Ovary (tissue), 9 donors: Measurements from ENCODE around the gene MED23. TPM values are rescaled to one million over a fixed set of nuclear protein-coding genes. Genes with fewer than 3 reads are reported as not detected.

ENCODE experiments used
- DNase-seq, 5 donors: peaks; one replicate each; pipeline ENCODE4 v3.0.0-alpha.2; 2019 to 2020
- H3K27ac ChIP-seq, 2 donors: fragments of 200-600 bp; one replicate each; pipeline versions ENCODE4 v1.5.1 to v1.8.0; 2019 to 2022
- H3K27me3 ChIP-seq: fragments of 200-600 bp; one replicate; pipeline ENCODE4 v1.8.0; 2022
- H3K36me3 ChIP-seq: fragments of 200-600 bp; sonication (generic); one replicate; pipeline ENCODE4 v1.5.1; 2019
- H3K4me1 ChIP-seq: one replicate; pipeline ENCODE4 v1.8.1; 2013; ENCODE audit warnings: mild to moderate bottlenecking, moderate library complexity; ENCODE audit not compliant: insufficient read depth
- H3K4me3 ChIP-seq: fragments of 200-600 bp; sonication (generic); one replicate; pipeline ENCODE4 v1.5.1; 2017
- H3K9me3 ChIP-seq, 2 donors: fragments of 200-600 bp in 1 of 2; sonication (generic) in 1 of 2; one replicate each; pipeline versions ENCODE4 v1.5.1 to v1.8.1; 2013 to 2019; ENCODE audit warnings: mild to moderate bottlenecking in 1 of 2, moderate library complexity in 1 of 2
- EP300 ChIP-seq: sonication (generic); formaldehyde crosslinking; IDR thresholded peaks from one replicate; pipeline ENCODE4 v1.6.1; 2017; ENCODE audit warnings: antibody characterized with exemption
- POLR2A ChIP-seq: fragments of 450-650 bp; IDR thresholded peaks from one replicate; pipeline ENCODE4 v1.6.1; 2017; ENCODE audit warnings: antibody characterized with exemption, mild to moderate bottlenecking, moderate library complexity
- WGBS, 3 donors: extraction: QIAGEN DNeasy Blood & Tissue Kit in 1 of 3; methylation state at CpG; one replicate each; pipeline versions ENCODE4 v1.1.5 to v1.1.7; 2013 to 2017; 5-methylcytosine and 5-hydroxymethylcytosine counted together
- intact Hi-C, 4 donors: fragments of 100-400 bp; cut with DNase I; formaldehyde crosslinking; loops; one replicate each; pipeline versions ENCODE4 v1.11.0 to v1.15.1; 2022 to 2023
- polyA plus RNA-seq, 2 donors: library from polyadenylated mRNA; stranded (reverse); fragments of 200-250 nt in 1 of 2; fragments of 350-450 nt in 1 of 2; fragmentation: Illumina TruSeq in 1 of 2; extraction: RNeasy Lipid Tissue Mini Kit (QIAGEN cat#74804) in 1 of 2; gene quantifications; one replicate each; pipeline ENCODE4 v1.2.3, GENCODE V29; 2013 to 2014
- total RNA-seq, 7 donors: library from RNA; depleted of rRNA in 2 of 7; stranded (reverse); fragments of >200 nt in 2 of 7; fragmentation: NEBNext Ultra II Directional in 3 of 7; extraction: Animal tissue kit (Norgen Biotek cat#: 25700) in 3 of 7; gene quantifications; one replicate each; pipeline versions ENCODE4 v1.1.0 to v1.2.4, GENCODE V29; 2016 to 2023
- TF ChIP-seq, protein P1 (sequence below), 3 donors: fragments of 450-650 bp in 2 of 3; fragments of 200-600 bp in 1 of 3; IDR thresholded peaks; one replicate each; pipeline versions ENCODE4 v1.5.1 to v1.8.0; 2016 to 2022; ENCODE audit warnings: antibody characterized with exemption in 3 of 3, mild to moderate bottlenecking in 1 of 3
- donor health status: DM: no; HTN: no; CAD: no; lungs with moderate emphysema.
- donor health status: DM: no; HTN: no; CAD: no.
- donor health status: Bipolar disorder and iron deficiency.
- donor health status: DM: yes; HTN: yes; CAD: no.
- donor health status: DM: no; HTN: no; CAD: no.
- donor health status: DM: yes; HTN: yes; CAD: no.

Gene MED23
- total and polyA plus RNA-seq, 9 donors, result 11.2 to 28.5 (median 24.2) TPM

DNA sequence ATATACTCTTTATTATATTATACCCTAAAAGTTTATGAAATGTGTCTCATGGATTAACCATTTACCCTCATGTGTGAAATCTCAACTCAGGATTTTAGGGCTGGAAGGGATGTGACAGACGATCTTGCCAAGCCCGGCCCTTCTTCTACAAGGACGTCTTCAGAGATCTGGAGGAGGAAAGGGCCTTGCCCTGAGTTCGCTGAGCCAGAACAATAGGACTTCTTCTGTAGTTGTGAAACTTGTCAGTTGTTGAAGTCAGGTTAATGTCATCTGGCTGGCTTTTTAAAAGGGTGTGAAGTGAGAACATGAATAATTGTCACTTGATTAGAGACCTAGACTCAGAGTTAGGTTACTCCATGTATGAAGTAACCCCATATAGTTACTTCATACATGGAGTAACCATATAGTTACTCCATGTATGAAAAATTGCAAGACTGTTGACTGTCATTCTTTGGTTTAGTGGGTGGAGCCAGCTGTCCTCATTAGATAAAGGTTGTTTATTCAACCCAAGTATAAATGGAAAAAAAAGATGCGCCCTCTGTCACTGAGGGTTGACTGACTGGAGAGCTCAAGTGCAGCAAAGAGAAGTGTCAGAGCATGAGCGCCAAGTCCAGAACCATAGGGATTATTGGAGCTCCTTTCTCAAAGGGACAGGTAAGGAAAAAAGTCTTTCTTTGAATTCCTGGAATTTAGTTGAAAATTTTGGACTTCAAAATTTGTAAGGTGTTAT lies 55.2 kb downstream of the MED23 start, which contains the start of gene ARG1:
TSS of gene ARG1 (plus strand) at position 541 of the 730 bp plus-strand sequence. CDS start at position 598, 57 bp downstream.
- no peak for DNase-seq
- Histone ChIP-seq H3K4me3 (no peak within 1 kb of the TSS), H3K9me3 (no peaks in the 10 kb centered on the region), H3K36me3 (no peaks in the 10 kb centered on the region), H3K4me1 (no peaks in the 10 kb centered on the region), H3K27me3 (no peaks in the 10 kb centered on the region), H3K27ac (no peak within 1 kb of the TSS)
- WGBS, 3 donors, result 78 to 87% (median 86%) methylated on average over 6 of the region's 6 CpGs
- no peak for TF ChIP-seq EP300
- TF ChIP-seq, protein P1, sequence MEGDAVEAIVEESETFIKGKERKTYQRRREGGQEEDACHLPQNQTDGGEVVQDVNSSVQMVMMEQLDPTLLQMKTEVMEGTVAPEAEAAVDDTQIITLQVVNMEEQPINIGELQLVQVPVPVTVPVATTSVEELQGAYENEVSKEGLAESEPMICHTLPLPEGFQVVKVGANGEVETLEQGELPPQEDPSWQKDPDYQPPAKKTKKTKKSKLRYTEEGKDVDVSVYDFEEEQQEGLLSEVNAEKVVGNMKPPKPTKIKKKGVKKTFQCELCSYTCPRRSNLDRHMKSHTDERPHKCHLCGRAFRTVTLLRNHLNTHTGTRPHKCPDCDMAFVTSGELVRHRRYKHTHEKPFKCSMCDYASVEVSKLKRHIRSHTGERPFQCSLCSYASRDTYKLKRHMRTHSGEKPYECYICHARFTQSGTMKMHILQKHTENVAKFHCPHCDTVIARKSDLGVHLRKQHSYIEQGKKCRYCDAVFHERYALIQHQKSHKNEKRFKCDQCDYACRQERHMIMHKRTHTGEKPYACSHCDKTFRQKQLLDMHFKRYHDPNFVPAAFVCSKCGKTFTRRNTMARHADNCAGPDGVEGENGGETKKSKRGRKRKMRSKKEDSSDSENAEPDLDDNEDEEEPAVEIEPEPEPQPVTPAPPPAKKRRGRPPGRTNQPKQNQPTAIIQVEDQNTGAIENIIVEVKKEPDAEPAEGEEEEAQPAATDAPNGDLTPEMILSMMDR (IDR thresholded peaks at IDR 0.05), result no peak
- TF ChIP-seq POLR2A, result no peak
- intact Hi-C loops, result no loop called here

DNA sequence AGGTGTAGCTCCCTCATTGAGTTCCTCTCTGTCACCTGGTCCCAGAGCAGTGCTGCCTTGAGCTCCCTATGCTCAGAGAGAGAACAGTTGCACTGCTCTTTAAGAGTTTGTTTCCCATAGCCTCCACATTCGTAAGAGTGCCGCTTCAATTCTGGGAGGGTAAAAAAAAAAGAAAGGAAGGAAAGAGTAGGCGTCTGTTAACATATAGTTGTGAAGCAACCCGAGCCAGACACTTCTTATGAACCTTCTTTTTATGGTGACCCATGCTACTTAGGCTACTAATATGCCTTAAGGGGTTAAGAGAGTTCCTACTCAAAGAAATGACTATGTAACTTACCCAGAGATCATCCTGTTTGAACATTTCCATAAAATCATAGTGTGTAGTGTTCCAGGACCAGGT lies 59.3 kb downstream of the MED23 start:
- Histone ChIP-seq H3K9me3 (no peaks in the 10 kb centered on the region), H3K4me1 (no peaks in the 10 kb centered on the region), H3K27me3 (no peaks in the 10 kb centered on the region), H3K4me3 (no peak overlapping the region), H3K36me3 (no peaks in the 10 kb centered on the region), H3K27ac (no peak overlapping the region)
- TF ChIP-seq, protein P1 (IDR thresholded peaks at IDR 0.05), result no peak
- TF ChIP-seq POLR2A (no peak), EP300 (no peak)
- no peak for DNase-seq
- WGBS, 3 donors, result 80 to 90% (median 89%) methylated on average over 4 of the region's 4 CpGs
- intact Hi-C loops, result no loop called here

DNA sequence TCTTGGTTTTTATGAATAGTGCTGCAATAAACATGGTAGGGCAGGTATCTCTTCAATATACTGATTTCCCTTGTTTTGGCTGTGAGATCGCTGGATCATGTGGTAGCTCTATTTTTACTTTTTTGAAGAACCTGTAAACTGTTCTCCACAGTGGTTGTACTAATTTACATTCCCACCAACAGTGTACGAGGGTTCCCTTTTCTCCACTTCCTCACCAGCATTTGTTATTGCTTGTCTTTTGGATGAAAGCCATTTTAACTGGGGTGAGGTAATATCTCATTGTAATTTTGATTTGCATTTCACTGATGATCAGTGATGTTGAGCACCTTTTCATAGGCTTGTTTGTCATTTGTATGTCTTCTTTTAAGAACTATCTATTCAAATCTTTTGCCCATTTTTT lies 63.0 kb downstream of the MED23 start:
- no peak for DNase-seq
- WGBS, 3 donors, result 68 to 74% (median 69%) methylated on average over 2 of the region's 2 CpGs
- TF ChIP-seq POLR2A (no peak), EP300 (no peak)
- TF ChIP-seq, protein P1 (IDR thresholded peaks at IDR 0.05), result no peak
- no peaks in the 10 kb centered on the region for H3K9me3 ChIP-seq
- no peaks in the 10 kb centered on the region for H3K36me3 ChIP-seq
- no peaks in the 10 kb centered on the region for H3K4me1 ChIP-seq
- H3K27ac ChIP-seq, result no peak overlapping the region
- no peak overlapping the region for H3K4me3 ChIP-seq
- H3K27me3 ChIP-seq, result no peaks in the 10 kb centered on the region
- intact Hi-C loops, result no loop called here

DNA sequence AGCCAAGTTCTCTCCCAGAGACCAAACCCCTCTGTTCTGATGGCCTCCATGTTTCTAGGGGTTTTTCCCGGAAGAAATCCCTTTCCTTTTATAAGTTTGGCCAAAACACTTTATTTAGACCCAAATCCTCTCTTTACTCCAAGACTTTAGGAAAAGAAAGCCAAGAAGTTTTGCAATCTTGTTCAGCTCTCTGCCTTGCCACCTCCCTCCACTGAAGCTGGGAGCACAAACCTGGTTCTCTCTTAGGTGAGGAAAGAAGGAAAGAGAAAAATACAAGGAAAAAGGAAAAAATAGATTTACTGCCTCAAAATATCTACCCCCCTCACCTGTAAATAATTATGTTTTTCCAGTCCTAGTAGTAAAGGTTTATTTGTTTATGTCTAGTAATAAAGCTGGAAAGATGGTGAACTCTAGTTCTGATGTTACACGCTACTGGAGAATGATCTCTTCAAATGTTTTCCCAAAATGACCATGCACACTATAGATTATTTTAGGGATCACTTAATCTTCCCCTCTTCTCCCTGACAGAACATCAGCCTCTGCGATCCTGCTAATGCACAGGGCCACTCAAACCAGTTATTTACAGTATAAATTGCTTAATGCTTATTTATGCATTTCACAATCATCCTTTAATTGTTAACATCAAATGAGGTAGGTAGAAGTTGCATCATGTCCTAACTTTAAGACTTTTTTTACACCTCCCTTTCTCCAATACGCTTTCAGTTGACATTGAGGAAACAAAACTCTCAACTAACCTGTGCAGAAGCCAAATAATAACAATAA lies 65.9 kb downstream of the MED23 start:
- DNase-seq, result no peak
- TF ChIP-seq, protein P1 (IDR thresholded peaks at IDR 0.05), result no peak
- TF ChIP-seq POLR2A, result no peak
- TF ChIP-seq EP300, result no peak
- Histone ChIP-seq H3K36me3 (no peaks in the 10 kb centered on the region), H3K27me3 (no peaks in the 10 kb centered on the region), H3K27ac (no peak overlapping the region), H3K4me3 (no peak overlapping the region), H3K4me1 (no peaks in the 10 kb centered on the region), H3K9me3 (no peaks in the 10 kb centered on the region)
- 90 to 92% (median 92%) methylated on average over 4 of the region's 4 CpGs for WGBS, 3 donors
- intact Hi-C loops, result no loop called here
